ENCODE measurements around the gene GP1BB.
A peak's percentile ranks its signal among the peaks of the same experiment; 100 is the strongest.

The GP1BB gene

DNA sequence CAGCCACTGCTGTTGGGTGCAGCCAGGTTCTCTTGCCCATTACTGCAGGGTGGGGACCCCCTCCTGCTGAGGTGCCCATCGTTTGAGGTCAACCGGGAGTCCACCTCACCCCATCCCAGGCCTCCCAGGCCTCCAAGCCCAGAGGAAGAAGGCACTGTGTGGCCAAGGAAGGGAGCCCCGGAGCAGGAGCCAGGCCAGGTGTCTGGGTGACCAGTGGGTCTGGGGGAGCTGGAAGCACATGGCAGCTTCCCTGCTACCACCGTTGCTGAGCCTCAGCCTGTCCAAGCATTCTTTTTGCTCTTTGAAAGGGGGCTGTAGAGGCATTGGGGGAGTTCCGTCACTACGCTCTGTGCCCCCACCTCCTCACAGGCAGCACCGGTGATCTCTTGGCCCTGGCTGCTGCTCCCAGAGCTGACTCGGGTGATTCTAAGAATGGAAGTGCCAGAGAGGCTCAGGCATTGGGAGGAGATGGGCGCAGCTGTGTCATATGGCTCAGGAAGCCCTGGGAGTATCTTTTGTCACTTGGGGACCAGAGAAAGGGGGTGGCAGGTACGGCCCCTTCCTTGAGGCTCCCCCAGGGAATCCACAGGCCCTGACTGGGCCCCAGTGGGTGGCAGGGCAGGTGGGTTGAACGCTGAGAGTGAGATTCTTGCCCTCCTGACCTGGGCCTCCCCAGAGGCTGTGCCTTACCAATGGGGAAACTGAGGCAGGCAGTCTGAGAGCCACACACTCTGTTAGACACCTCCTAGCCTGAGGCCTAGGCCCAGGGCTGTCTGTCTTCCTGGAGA lies 7.1 kb upstream of the GP1BB start:
- no peak overlapping the region for H3K4me3 ChIP-seq (ENCODE audit: low read depth, low read length)
- no peak for DNase-seq (ENCODE audit: low read depth)
- TF ChIP-seq, protein P1, sequence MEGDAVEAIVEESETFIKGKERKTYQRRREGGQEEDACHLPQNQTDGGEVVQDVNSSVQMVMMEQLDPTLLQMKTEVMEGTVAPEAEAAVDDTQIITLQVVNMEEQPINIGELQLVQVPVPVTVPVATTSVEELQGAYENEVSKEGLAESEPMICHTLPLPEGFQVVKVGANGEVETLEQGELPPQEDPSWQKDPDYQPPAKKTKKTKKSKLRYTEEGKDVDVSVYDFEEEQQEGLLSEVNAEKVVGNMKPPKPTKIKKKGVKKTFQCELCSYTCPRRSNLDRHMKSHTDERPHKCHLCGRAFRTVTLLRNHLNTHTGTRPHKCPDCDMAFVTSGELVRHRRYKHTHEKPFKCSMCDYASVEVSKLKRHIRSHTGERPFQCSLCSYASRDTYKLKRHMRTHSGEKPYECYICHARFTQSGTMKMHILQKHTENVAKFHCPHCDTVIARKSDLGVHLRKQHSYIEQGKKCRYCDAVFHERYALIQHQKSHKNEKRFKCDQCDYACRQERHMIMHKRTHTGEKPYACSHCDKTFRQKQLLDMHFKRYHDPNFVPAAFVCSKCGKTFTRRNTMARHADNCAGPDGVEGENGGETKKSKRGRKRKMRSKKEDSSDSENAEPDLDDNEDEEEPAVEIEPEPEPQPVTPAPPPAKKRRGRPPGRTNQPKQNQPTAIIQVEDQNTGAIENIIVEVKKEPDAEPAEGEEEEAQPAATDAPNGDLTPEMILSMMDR (IDR thresholded peaks at IDR 0.05; ENCODE audit: insufficient read depth, low read depth, low read length, missing control alignments): no peak

DNA sequence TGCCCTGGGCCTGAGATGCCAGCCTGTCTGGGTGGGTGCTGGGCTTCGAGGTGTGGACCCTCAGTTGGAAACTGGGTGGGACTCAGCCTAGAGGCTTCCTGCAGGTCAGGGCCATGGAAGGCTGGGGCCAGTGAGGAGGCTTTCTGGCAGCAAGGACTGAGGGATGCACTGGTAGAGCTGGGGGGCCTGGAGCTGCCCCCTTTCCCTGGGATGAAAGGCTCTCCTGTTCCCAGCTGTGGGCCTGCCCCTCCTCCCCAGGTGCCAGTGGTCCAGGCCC lies 6.6 kb upstream of the GP1BB start:
- DNase-seq (ENCODE audit: low read depth): no peak
- TF ChIP-seq, protein P1 (IDR thresholded peaks at IDR 0.05; ENCODE audit: insufficient read depth, low read depth, low read length, missing control alignments): no peak
- H3K4me3 ChIP-seq (ENCODE audit: low read depth, low read length): no peak overlapping the region

DNA sequence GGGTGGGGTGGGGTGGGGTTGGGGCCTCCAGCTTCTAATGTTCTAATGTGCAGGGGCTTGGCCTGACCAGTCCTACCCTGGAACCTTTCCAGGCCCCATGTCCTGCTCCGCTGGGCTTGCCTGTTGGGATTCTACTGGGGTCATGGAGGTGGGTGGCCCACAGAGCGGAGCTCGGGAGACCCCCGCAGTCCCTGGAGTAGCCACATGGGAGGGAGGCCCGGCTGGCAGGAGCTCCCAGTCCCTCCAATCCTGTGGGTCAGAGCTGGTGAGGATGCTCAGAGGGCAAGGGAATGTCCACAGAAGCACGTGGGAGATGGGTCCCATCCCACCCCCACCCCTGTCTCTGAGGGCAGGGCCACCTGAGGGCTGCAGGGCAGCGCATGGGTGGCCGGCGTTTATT lies 6.2 kb upstream of the GP1BB start:
- no peak overlapping the region for H3K4me3 ChIP-seq (ENCODE audit: low read depth, low read length)
- TF ChIP-seq, protein P1 (IDR thresholded peaks at IDR 0.05; ENCODE audit: insufficient read depth, low read depth, low read length, missing control alignments): no peak
- DNase-seq (ENCODE audit: low read depth): no peak

DNA sequence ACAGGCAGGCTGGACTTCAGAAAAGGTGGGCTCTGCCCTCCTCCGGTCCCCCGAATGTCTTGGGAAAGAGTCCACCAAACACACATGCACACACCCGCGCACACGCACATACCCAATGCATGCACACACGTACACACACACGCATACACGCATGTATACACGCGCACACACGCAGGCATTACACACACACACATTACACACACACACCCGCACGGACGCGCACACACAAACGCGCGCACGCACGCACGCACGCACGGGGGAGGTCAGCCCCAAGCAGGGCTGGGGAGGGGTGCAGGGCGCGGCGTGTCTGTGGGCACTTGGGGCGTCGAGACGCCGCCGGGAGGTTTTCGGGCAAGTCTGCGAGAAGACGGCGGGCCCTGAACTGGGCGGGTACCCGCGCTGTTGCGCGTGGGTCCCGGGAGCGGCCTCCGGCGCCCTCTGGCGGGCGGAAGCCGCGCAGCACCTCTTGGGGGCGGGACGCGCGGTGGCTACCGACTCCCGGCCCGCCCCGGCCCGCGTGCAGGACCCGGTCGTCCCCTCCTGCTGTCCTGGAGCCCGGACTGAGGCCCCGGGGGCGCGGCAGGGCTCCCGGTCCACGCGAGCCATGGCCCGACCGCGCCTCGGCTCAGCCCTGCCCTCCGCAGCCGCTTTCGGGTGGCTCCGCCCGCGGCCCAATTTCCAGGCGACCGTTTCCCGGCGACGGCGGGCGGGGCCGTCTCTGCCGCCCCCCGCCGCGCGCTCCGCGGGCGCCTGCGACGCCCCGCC lies 5.5 kb upstream of the GP1BB start:
- TF ChIP-seq, protein P1 (IDR thresholded peaks at IDR 0.05; ENCODE audit: insufficient read depth, low read depth, low read length, missing control alignments): peak; percentile 88
- peak overlapping the region; percentile 32; the same call in 1 of the 2 replicates for H3K4me3 ChIP-seq (ENCODE audit: low read depth, low read length)
- peak; percentile 57 for DNase-seq (ENCODE audit: low read depth)

DNA sequence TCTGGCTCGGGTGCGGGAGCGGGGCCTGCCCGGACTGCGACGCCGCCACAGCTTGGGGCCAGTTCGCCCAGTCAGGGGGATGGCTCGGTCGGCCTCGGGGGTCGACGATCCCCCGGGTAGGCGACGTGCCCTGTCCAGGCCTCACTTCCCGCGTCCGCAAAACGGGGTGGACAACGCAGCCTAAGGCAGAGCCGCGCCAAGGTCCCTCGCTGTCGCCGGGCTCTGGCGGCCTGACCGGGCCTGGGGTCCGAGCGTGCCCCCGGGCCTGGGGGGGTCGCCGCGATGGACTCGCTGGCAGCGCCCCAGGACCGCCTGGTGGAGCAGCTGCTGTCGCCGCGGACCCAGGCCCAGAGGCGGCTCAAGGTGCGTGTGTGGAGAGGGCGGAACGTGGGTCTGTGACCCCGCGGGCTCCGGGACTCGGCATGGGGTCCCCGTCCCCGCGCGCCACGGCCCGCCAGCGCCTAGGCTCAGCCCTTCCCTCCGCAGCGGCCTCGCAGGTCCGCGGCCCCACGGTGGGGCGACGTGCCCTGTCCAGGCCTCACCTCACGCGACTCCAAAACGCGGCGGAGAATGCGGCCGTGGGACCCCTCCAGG lies 4.8 kb upstream of the GP1BB start:
- H3K4me3 ChIP-seq (ENCODE audit: low read depth, low read length): no peak overlapping the region; the same call in 1 of the 2 replicates
- no peak for DNase-seq (ENCODE audit: low read depth)
- TF ChIP-seq, protein P1 (IDR thresholded peaks at IDR 0.05; ENCODE audit: insufficient read depth, low read depth, low read length, missing control alignments): no peak

DNA sequence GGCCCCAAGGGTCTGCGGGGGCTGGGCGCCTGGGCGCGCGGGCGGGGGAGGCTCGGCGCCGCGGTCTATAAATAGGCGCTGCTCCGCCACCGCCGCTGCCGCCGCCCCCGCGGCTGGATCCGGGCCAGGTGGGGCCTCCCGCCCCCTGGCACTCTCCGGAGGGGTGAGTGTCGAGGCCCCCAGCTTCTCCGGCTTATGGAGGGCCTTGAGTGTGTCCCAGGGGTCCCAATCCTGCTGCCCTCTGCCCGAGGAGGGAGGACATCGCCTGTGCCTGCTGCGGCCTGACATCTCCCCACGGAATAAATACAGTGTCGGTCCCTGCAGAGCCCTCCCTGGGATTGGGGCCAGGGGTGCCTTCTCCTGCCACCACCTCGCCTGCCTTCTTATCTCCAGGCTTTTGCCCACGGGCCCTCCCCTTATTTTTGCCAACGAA lies 4.3 kb upstream of the GP1BB start:
- TF ChIP-seq, protein P1 (IDR thresholded peaks at IDR 0.05; ENCODE audit: insufficient read depth, low read depth, low read length, missing control alignments): no peak
- no peak overlapping the region for H3K4me3 ChIP-seq (ENCODE audit: low read depth, low read length)
- no peak for DNase-seq (ENCODE audit: low read depth)
